AG10803 (cell line): ENCODE data around the gene THPO.

Experiments
- DNase-seq: peaks from one replicate; pipeline ENCODE4 v3.0.0; 2010; ENCODE audit warnings: low read depth
- H3K4me3 ChIP-seq: 2 replicates; pipeline ENCODE4 v1.5.1; 2011; ENCODE audit warnings: mild to moderate bottlenecking, low read length, control low read depth
- TF ChIP-seq, protein P1 (sequence below): conservative IDR thresholded peaks from 2 replicates; pipeline ENCODE4 v1.5.1; 2011; ENCODE audit warnings: mild to moderate bottlenecking, low read length, control low read depth, inconsistent platforms

Gene THPO

GRCh38 chr3:184386047-184386806 is 8.2 kb upstream of the THPO start:
- no peak overlapping the region for H3K4me3 ChIP-seq
- no peak for DNase-seq
- TF ChIP-seq, protein P1, sequence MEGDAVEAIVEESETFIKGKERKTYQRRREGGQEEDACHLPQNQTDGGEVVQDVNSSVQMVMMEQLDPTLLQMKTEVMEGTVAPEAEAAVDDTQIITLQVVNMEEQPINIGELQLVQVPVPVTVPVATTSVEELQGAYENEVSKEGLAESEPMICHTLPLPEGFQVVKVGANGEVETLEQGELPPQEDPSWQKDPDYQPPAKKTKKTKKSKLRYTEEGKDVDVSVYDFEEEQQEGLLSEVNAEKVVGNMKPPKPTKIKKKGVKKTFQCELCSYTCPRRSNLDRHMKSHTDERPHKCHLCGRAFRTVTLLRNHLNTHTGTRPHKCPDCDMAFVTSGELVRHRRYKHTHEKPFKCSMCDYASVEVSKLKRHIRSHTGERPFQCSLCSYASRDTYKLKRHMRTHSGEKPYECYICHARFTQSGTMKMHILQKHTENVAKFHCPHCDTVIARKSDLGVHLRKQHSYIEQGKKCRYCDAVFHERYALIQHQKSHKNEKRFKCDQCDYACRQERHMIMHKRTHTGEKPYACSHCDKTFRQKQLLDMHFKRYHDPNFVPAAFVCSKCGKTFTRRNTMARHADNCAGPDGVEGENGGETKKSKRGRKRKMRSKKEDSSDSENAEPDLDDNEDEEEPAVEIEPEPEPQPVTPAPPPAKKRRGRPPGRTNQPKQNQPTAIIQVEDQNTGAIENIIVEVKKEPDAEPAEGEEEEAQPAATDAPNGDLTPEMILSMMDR = no peak

- H3K4me3 ChIP-seq = no peak overlapping the region
Measured at GRCh38 chr3:184384856-184385422, 6.9 kb upstream of the THPO start.

GRCh38 chr3:184384342-184384741 is 6.3 kb upstream of the THPO start:
- DNase-seq = no peak
- TF ChIP-seq, protein P1 = no peak
- no peak overlapping the region for H3K4me3 ChIP-seq

More at GRCh38 chr3:184384856-184385422, 6.9 kb upstream of the THPO start:
- TF ChIP-seq, protein P1 = no peak
- no peak for DNase-seq

DNA sequence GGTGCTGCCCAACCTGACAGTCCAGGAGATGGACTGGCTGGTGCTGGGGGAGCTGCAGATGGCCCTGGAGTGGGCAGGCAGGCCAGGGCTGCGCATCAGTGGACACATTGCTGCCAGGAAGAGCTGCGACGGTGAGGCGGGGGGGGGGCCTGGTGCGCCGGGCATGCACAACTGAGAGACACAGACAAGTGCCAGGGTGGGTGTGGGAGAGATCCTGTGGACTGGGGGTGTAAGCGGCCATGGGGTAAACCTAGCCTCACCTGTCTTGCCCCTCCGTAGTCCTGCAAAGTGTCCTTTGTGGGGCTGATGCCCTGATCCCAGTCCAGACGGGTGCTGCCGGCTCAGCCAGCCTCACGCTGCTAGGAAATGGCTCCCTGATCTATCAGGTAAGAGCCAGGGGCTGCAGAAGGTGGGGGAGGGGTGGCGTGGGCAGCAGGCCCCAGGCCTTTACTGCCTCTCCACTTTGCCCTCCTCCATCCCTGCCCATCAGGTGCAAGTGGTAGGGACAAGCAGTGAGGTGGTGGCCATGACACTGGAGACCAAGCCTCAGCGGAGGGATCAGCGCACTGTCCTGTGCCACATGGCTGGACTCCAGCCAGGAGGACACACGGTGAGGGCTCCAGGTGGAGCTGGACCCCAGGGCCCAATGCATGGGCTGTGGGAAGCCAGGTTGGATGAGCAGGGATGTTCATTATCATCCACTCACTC is 5.2 kb upstream of the THPO start:
- no peak overlapping the region for H3K4me3 ChIP-seq
- no peak for DNase-seq
- TF ChIP-seq, protein P1 = no peak

DNA sequence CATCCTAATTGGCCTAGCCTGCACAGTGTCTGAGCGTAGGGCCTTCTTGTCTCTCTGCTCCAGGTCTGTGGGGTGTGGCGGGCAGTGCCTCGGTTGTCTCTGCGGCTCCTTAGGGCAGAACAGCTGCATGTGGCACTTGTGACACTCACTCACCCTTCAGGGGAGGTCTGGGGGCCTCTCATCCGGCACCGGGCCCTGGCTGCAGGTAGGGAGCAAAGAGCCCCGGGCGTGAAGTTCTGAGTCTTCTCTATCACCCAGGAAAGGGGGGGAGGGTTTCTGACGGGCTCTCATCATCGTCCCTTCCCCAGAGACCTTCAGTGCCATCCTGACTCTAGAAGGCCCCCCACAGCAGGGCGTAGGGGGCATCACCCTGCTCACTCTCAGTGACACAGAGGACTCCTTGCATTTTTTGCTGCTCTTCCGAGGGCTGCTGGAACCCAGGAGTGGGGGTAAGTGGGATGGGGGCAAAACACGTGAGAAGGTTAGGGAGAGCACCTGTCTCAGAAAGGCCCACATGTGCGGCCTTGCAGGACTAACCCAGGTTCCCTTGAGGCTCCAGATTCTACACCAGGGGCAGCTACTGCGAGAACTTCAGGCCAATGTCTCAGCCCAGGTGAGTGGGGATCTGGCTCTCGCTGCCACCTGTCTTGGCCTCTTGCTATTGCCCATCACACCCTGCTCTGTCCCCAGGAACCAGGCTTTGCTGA is 4.5 kb upstream of the THPO start:
- TF ChIP-seq, protein P1 = no peak
- H3K4me3 ChIP-seq = no peak overlapping the region
- no peak for DNase-seq

GRCh38 chr3:184381261-184382224 is 3.5 kb upstream of the THPO start:
- DNase-seq = no peak
- H3K4me3 ChIP-seq = no peak overlapping the region
- TF ChIP-seq, protein P1 = no peak
